Heart left ventricle (tissue), 16 donors: ENCODE measurements around the gene CPNE6. TPM values are rescaled to one million over a fixed set of nuclear protein-coding genes. Genes with fewer than 3 reads are reported as not detected.
A peak's percentile ranks its signal among the peaks of the same experiment; 100 is the strongest.

Source experiments
- ATAC-seq, 4 donors: fragments of 200-7000 bp; cut with Tn5 transposase; one replicate each; pipeline ENCODE4 v1.9.1; 2020 to 2022; ENCODE audit warnings: moderate library complexity in 4 of 4, mild to moderate bottlenecking in 3 of 4, moderate number of reproducible peaks in 1 of 4
- DNase-seq, 5 donors: peaks; one replicate each; pipeline ENCODE4 v3.0.0-alpha.2; 2020
- H3K27ac ChIP-seq, 12 donors: fragments of 200-600 bp; sonication (generic) in 4 of 12; one replicate each; pipeline versions ENCODE4 v1.5.0 to v1.8.0; 2016 to 2022; ENCODE audit warnings: mild to moderate bottlenecking in 2 of 12
- H3K27me3 ChIP-seq, 9 donors: fragments of 200-600 bp; sonication (generic) in 2 of 9; one replicate each; pipeline versions ENCODE4 v1.5.1 to v1.8.0; 2016 to 2022; ENCODE audit warnings: mild to moderate bottlenecking in 3 of 9
- H3K36me3 ChIP-seq, 9 donors: fragments of 200-600 bp; sonication (generic) in 2 of 9; one replicate each; pipeline versions ENCODE4 v1.5.0 to v1.8.0; 2018 to 2022; ENCODE audit warnings: mild to moderate bottlenecking in 2 of 9
- H3K4me1 ChIP-seq, 12 donors: fragments of 200-600 bp; sonication (generic) in 4 of 12; one replicate each; pipeline versions ENCODE4 v1.5.0 to v1.8.0; 2016 to 2022; ENCODE audit warnings: mild to moderate bottlenecking in 3 of 12
- H3K4me3 ChIP-seq, 12 donors: fragments of 200-600 bp; sonication (generic) in 4 of 12; one replicate each; pipeline versions ENCODE4 v1.5.0 to v1.8.0; 2017 to 2022; ENCODE audit warnings: mild to moderate bottlenecking in 9 of 12, moderate library complexity in 4 of 12
- H3K9me3 ChIP-seq, 12 donors: fragments of 200-600 bp; sonication (generic) in 4 of 12; one replicate each; pipeline versions ENCODE4 v1.5.0 to v1.8.0; 2016 to 2022; ENCODE audit warnings: mild to moderate bottlenecking in 1 of 12
- CTCF ChIP-seq, 12 donors: fragments of 200-600 bp; sonication (generic) in 4 of 12; IDR thresholded peaks; one replicate each; pipeline versions ENCODE4 v1.5.0 to v1.8.0; 2018 to 2022; ENCODE audit warnings: antibody characterized with exemption in 12 of 12, mild to moderate bottlenecking in 5 of 12
- POLR2A ChIP-seq, 2 donors: fragments of 450-650 bp; IDR thresholded peaks; one replicate each; pipeline ENCODE4 v1.6.1; 2017; ENCODE audit warnings: antibody characterized with exemption in 2 of 2, mild to moderate bottlenecking in 2 of 2, moderate library complexity in 2 of 2
- WGBS, 4 donors: extraction: QIAGEN DNeasy Blood & Tissue Kit in 2 of 4; methylation state at CpG; one replicate each; pipeline versions ENCODE4 v1.1.5 to v1.1.7; 2013 to 2018; 5-methylcytosine and 5-hydroxymethylcytosine counted together
- intact Hi-C, 10 donors: fragments of 100-400 bp; cut with DNase I; formaldehyde crosslinking; loops; one replicate each; pipeline versions ENCODE4 v1.11.1 to v1.14.2; 2022
- polyA plus RNA-seq, 2 donors: library from polyadenylated mRNA; stranded (reverse); fragments of 200-250 nt; gene quantifications; one replicate each; pipeline ENCODE4 v1.2.3, GENCODE V29; 2013
- total RNA-seq, 9 donors: library from RNA; depleted of rRNA in 2 of 9; stranded (reverse); fragments of >200 nt in 2 of 9; fragmentation: NEBNext Ultra II Directional in 3 of 9; extraction: Animal tissue kit (Norgen Biotek cat#: 25700) in 3 of 9; gene quantifications; one replicate each; pipeline versions ENCODE4 v1.1.0 to v1.2.4, GENCODE V29; 2016 to 2023
- donor health status: ischemic (EF 13 %, LVEDD 7.1; RV severe dilation, severe dysfunction).
- donor health status: healthy with polysubstance abuse.
- donor health status: DM: no; HTN: yes; CAD: no.
- donor health status: DM: no; HTN: no; CAD: no.
- donor health status: ischemic (EF 25% LVEDD 6.9; RV normal size, moderate dysfunction).
- donor health status: ischemic (EF 25% LVEDD 5.7; RV mildly dilated, moderate dysfunction).
- donor health status: healthy.
- donor health status: DM: yes; HTN: yes; CAD: no.
- donor health status: ischemic (EF 35%, LVEDD 5.7; RV mildly dilated, moderate dysfunction).
- donor health status: nonischemic (EF 11% LVEDD 7.7; RV severe dilation, severe dysfunction).
- donor health status: DM: yes; HTN: yes; CAD: no.
- donor health status: PGD.
- donor health status: ischemic (EF 29% LVEDD 5.4; RV normal size, mild dysfunction).
- donor health status: nonischemic (EF 23%, LVEDD 6.1; RV moderate dilation, normal function).

The CPNE6 gene
- total and polyA plus RNA-seq, 11 donors, result 0.23 to 0.52 (median 0.25) TPM; not detected in 8

GRCh38 chr14:24067133-24068082 is 4.0 kb upstream of the CPNE6 start:
- ATAC-seq (peak in 1 of 4 donors; percentile 29), DNase-seq (peak in 1 of 5 donors; percentile 18)
- Histone ChIP-seq H3K4me1 (peaks cover 0 to 6% (median 0%) of the 10 kb centered on the region in 12 donors), H3K36me3 (no peaks in the 10 kb centered on the region), H3K9me3 (no peaks in the 10 kb centered on the region), H3K27ac (no peak overlapping the region), H3K4me3 (no peak overlapping the region), H3K27me3 (peaks cover 0 to 10% (median 0%) of the 10 kb centered on the region in 9 donors)
- intact Hi-C loops, result loop anchor here in 1 of 10 donors (10.0 kb wide), 1 partner anchor 87 kb away; no protein-coding TSS in a partner anchor
- WGBS, 4 donors, result 85 to 92% (median 91%) methylated on average over 12 of the region's 12 CpGs
- TF ChIP-seq POLR2A (IDR thresholded peaks at IDR 0.05), result no peak
- TF ChIP-seq CTCF (IDR thresholded peaks at IDR 0.05), result no peak

GRCh38 chr14:24068711-24069410 is 2.5 kb upstream of the CPNE6 start:
- intact Hi-C loops, result loop anchor here in 1 of 10 donors (10.0 kb wide), 1 partner anchor 86 kb away; no protein-coding TSS in a partner anchor
- DNase-seq, result peak in 1 of 5 donors; percentile 15
- no peak for ATAC-seq

GRCh38 chr14:24069411-24069735 is 2.0 kb upstream of the CPNE6 start:
- TF ChIP-seq POLR2A (IDR thresholded peaks at IDR 0.05), result no peak
- intact Hi-C loops, result loop anchor here in 1 of 10 donors (10.0 kb wide), 1 partner anchor 85 kb away; no protein-coding TSS in a partner anchor
- Histone ChIP-seq H3K27me3 (peaks cover 0 to 30% (median 5%) of the 10 kb centered on the region in 9 donors), H3K4me3 (no peak overlapping the region), H3K27ac (no peak overlapping the region), H3K36me3 (no peaks in the 10 kb centered on the region), H3K4me1 (peaks cover 0 to 6% (median 0%) of the 10 kb centered on the region in 12 donors), H3K9me3 (no peaks in the 10 kb centered on the region)
- no peak for ATAC-seq
- 67 to 74% (median 69%) methylated on average over 5 to 6 of the region's 6 CpGs for WGBS, 4 donors
- peak in 1 of 5 donors; percentile 12 for DNase-seq

More at GRCh38 chr14:24068711-24069410, 2.5 kb upstream of the CPNE6 start:
- TF ChIP-seq CTCF (IDR thresholded peaks at IDR 0.05), result no peak
- TF ChIP-seq POLR2A (IDR thresholded peaks at IDR 0.05), result no peak
- peaks cover 0 to 25% (median 5%) of the 10 kb centered on the region in 9 donors for H3K27me3 ChIP-seq
- H3K4me3 ChIP-seq, result no peak overlapping the region
- peaks cover 0 to 6% (median 0%) of the 10 kb centered on the region in 12 donors for H3K4me1 ChIP-seq
- no peak overlapping the region for H3K27ac ChIP-seq
- WGBS, 4 donors, result 76 to 88% (median 85%) methylated on average over 3 to 10 of the region's 10 CpGs
- no peaks in the 10 kb centered on the region for H3K36me3 ChIP-seq
- no peaks in the 10 kb centered on the region for H3K9me3 ChIP-seq

GRCh38 chr14:24070285-24071143 is 848 bp upstream of the CPNE6 start:
- Histone ChIP-seq H3K27ac (no peak overlapping the region), H3K4me1 (peaks cover 0 to 6% (median 0%) of the 10 kb centered on the region in 12 donors), H3K4me3 (no peak overlapping the region), H3K9me3 (no peaks in the 10 kb centered on the region), H3K27me3 (peaks cover 0 to 31% (median 5%) of the 10 kb centered on the region in 9 donors), H3K36me3 (no peaks in the 10 kb centered on the region)
- TF ChIP-seq CTCF (IDR thresholded peaks at IDR 0.05) (no peak), POLR2A (IDR thresholded peaks at IDR 0.05) (no peak)
- WGBS, 4 donors, result 78 to 86% (median 82%) methylated on average over 10 of the region's 10 CpGs
- DNase-seq (peak in 1 of 5 donors; percentile 4), ATAC-seq (no peak)
- intact Hi-C loops, result no loop called here
